ENCODE results near the gene ARSB.
"Not testable (repeated sequence)": the region's sequence is repeated elsewhere in the genome, so short reads cannot be mapped to it uniquely, and the experiment has no call there.

ARSB gene

DNA sequence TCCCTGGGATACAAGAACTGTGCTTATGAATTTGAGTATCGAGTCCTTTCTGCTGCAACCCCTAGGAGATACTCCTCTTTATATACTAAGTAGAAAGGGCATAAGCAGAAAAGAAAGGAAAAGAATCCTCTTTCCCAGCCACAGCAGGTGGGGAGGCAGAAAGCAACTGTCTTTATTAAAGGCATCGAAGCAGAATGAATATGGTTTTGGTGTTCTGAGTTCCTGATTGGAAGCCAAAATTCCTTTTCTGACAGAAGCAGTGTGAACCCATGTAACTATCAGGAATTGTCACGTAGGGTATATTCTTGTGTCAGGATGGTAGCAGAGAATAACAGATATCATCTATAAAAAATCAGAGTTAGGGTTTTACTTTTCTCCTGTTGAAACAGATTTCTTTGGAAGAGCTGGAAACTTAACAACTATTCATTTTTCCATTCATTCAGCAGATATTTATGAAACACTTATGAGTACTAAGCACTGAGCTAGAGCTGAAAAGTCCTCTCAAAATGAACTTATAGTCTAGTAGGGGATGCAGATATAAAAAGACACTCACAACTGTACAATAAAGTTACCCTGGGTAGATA, 240.1 kb downstream of the ARSB start:
- DNase-seq: no peak

DNA sequence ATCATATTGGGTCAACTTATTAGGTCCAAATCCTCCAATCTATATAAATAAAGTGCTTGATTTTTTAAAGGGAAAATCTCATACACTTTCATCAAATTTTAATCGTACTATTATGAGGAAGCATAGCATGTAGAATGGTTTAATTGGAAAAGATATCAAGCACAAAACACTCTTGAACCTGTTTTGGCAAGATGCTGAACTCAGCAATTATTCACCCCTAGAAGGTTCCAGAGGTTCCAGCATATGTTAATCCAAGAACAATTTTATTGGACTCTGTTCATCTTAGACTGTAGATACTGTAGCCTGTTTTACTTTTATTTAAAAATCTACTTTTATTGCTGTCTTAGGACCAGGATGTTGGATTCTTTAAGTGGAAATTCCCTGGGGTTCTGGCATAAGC, 244.1 kb downstream of the ARSB start:
- no peak for DNase-seq

DNA sequence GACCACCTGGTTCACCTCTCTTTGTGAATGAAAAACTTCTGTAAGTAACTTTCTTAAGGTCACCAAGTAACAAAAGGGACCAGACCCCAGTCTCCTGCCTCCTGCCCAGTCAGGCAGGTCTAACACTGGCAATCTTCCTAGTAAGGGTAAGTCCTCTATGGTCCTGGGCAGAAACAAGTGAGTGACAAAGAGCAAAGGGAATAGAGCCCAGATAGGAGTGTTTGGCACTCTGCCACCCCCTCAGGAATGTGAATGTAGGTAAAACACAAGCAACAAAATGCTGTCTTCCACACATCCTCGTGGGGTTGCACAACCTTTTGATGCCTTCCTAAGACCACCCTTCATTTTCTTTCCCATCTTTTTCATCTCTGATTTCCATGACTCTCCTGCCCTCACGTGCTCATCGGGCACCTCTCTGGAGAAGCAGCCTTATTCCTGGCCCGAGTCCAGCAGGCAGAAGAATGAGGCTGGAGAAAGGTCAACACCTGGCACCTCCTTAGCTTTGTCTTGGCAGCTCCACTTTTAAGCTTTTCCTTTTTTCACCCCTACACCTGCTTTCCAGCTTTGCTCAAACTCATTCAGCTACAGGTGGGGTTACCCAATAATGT, 246.3 kb downstream of the ARSB start:
- DNase-seq: no peak

DNA sequence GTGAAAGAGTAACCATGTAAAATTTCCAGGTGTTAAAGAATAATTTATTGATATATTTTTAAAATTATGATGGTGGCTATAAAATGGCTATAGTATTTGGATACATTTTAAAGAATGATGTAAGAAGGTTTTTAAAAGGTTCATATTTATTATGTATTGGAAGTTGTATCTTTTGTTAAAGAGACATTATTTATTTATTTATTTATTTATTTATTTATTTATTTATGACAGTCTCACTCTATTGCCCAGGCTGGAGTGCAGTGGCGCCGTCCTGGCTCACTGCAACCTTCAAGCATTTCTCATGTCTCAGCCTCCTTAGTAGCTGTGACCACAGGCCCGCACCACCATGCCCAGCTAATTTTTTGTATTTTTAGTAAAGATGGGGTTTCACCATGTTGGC, 247.0 kb downstream of the ARSB start:
- DNase-seq: no peak

DNA sequence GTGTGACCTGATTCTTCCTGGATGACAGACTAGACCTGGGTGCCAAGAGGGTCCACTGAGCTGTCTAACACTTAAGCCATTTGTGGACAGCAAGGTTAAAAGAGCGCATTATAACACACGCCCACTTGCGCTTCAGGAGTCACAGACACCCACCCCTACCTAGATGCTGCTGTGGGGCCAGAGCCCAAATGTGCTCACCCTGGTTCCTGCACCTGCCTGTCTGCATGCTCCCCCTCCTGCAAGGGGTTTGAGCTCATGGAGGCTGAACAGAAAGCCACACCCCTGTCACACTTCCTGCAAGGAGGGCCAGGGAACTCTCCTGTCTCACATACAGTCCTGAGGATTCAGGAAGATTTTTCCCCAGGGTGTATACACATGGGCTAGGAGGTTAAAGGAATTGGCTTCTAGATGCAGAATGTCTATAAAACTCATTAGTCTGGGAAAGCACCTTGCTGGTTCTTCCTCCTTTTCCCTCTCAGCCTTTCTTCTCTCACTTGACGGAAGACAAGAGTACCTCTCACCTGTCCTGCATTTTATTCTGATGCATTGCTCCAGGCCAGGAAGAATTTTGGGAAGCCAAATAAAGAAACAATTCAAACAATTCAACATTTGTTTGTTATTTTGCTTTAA, 249.2 kb downstream of the ARSB start:
- no peak for DNase-seq

DNA sequence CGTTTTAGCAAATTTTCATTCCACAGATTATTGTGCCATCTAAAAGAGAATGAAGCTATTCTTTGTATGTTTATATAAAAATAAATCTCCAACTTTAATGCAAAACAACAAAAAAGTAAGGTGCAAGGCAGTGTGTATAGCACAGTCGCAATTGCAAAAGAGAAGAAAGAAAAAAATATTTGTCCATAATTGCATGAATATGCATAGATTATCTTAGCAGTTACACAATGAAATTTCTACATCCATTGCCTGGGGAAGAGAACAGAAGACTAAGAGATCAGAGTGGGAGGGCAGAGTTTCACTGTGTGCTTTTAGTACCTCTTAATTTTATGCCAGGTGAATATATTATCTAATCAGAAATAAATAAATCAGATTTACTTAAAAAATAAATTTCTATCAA, 250.2 kb downstream of the ARSB start:
- DNase-seq: no peak

DNA sequence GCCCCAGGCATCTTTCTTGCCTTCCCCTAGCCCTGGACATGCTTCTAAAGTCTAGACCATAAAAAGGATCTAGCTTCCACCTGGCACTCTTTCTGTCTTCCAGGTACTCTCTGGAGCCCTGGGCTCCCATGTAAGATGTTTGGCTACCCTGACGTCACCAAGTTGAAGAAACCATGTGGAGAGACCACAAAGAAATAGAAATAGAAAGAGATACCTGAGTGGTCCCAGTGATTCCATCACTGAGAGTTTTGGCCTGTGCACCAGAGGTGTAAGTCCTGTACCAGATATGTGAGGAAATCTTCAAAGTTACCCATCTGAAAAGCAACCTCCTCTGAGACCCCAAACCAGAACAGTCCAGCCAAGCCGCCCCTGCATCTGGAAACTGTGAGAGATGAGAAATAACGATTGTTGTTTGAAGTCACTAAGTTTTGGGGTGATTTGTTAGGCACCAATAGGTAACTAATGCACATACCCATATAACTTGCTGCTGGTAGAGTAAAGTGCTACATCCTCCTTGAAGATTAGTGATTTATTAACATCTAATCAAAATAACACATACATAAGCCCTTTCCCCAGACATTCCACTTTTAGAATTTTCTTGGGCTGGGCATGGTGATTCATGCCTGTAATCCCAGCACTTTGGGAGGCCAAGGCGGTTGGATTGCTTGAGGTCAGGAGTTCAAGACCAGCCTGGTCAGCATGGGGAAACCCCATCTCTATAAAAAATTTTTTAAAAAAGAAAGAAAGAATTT, 250.8 kb downstream of the ARSB start:
- DNase-seq: no peak

DNA sequence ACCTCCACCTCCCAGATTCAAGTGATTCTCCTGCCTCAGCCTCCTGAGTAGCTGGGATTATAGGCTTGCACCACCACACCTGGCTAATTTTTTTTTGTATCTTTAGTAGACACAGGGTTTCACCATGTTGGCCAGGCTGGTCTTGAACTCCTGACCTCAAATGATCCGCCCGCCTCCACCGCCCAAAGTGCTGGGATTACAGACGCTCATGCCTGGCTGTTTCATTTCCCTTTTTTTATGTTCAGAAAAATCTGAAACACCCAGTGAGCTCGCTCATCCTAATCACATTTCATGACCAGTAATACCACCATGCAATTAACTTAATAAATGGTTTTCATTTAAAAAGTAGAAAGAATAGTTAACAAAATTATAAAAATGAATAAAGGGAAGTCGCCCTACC, 252.4 kb downstream of the ARSB start:
- DNase-seq: not testable (repeated sequence)

DNA sequence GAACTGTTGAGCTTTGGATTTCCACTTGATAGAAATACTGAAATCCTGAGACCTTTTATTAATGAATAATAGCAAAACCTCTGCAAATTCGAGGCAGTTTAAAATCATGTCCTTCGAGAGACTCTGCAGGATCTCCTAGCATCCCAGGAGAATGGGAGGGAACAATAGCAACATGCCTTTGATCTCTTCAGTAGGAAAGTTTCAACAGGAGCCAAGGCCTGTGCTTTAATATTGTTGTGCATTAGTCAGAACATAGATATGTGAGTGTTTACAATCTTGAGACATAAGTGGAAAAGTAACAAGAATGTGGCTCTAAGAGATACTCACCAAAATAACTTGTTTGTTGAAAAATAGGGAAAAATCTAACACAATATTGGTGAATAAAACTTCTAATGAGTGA, 253.2 kb downstream of the ARSB start:
- DNase-seq: no peak

DNA sequence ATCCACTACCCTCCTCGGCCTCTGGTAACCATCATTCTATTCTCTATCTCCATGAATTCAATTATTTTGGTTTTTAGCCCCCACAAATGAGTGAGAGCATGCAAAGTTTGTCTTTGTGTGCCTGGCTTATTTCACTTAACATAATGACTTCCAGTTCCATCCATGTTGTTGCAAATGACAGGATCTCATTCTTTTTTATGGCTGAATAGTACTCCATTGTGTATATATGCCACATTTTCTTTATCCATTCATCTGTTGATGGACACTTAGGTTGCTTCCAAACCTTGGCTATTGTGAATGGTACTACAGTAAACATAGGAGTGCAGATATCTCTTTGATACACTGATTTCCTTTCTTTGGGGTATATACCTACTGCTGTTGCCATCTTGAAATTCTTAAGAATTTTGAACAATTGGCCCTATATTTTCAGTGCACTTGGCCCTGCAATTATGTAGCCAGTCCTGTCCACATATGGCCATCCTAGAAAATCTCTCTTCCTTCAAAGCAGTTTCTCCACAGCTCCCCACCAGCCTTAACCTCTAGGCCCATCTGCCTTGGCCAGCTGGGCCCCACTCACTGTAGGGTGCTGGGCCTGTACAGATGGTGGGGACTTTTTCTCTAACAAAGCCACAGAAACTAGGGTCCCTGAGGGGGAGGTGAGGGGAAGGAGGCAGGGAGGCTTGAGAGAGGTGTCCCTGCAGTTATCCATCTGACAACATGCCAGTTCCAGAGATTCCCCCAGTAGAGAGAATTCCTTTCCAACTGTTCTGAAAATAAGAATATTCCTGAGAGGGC, 254.6 kb downstream of the ARSB start:
- DNase-seq: no peak

DNA sequence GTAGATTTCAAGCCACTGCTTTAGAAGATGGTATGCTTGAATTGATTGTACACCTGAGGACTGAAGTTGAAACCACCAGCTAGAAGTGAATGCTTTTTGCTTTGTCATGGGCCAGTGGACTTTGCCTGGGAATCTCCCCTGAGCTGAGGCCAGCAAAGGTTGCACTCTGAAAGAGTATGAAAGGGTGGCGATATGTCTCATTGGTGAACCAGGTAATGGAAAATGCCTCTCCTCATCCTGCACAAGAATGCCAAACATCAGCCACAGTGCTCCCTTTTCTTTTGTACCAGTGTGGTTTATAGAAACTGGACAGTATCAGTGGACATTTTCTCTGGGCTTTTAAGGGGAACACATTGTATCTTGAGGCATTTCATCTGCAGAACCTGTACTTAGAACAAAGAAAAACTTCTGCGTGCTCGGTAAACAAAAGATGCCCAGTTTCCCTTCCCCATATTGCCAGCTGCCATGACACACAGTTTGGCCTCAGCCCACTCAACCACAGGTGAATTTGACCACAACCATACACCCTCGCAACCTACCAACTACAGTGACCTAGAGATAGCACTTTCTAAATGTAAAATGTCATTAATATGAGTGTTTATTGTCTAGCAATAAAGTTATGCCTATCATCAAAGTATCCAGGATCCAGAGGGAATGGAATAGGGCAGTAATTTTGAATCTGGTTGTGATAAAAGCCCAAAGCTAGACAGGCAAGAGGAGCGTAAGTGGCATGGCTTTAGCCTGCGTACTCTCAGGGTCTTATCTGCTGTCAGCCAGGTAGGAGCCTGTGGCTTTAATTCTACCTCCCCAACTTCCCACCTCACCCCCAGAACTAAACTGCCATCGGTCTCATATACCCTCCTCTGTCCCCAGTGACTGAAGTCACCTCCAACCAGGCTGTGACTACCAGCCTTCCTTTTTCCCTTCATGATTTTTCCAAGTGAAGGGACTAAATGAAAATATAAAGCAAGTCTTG, 257.0 kb downstream of the ARSB start:
- DNase-seq: no peak

All from NCI-H1105 (cell line).